Measurements from ENCODE around the gene ECHS1. TPM values are rescaled to one million over a fixed set of nuclear protein-coding genes. Genes with fewer than 3 reads are reported as not detected.

The ECHS1 gene
- total and polyA plus RNA-seq, 10 of the 15 experiments (the other 5 are each of a cell fraction or from before 2014, with no cell fraction given): 32.7 to 164 (median 62.4) TPM

GRCh38 chr10:133375357-133376115 is 2.4 kb upstream of the ECHS1 start:
- H3K4me1 ChIP-seq (ENCODE audit: control insufficient read depth, insufficient read depth, low read length): peaks cover 14% of the 10 kb centered on the region
- DNase-seq (ENCODE audit: low read depth, low spot score): no peak
- no peaks in the 10 kb centered on the region for H3K36me3 ChIP-seq (ENCODE audit: control insufficient read depth in 2 of 2, insufficient read depth in 2 of 2, low read length in 1 of 2)
- RAD21 ChIA-PET (ENCODE audit: unreplicated experiment): no interaction called here
- H3K9me3 ChIP-seq (replicated peaks; ENCODE audit: control insufficient read depth, insufficient read depth, low read length): no peaks in the 10 kb centered on the region
- H3K4me3 ChIP-seq: no peak overlapping the region
- POLR2A ChIA-PET: no interaction called here
- ATAC-seq: no peak
- CTCF ChIA-PET: interaction anchor here (0.9 to 1.7 kb wide), 2 partner anchors 13 to 46 kb away, joined by 5 to 7 read pairs; no protein-coding TSS in a partner anchor
- no peak for FAIRE-seq
- intact Hi-C loops (cut with micrococcal nuclease; ENCODE audit: unreplicated experiment): no loop called here
- peaks cover 8% of the 10 kb centered on the region for H3K79me2 ChIP-seq (ENCODE audit: control insufficient read depth, insufficient read depth, low read length)
- SMC1A ChIA-PET (ENCODE audit: uncharacterized antibody, unreplicated experiment): interaction anchor here (1.2 kb wide), 1 partner anchor 12 kb away, joined by 3 read pairs; no protein-coding TSS in a partner anchor
- H4K20me1 ChIP-seq (ENCODE audit: control insufficient read depth, insufficient read depth): no peaks in the 10 kb centered on the region
- H3K27me3 ChIP-seq (replicated peaks in 1 of 2; ENCODE audit: control insufficient read depth in 2 of 2, insufficient read depth in 2 of 2, low read length in 1 of 2): no peaks in the 10 kb centered on the region
- 84% methylated on average over 12 of the region's 12 CpGs for WGBS (ENCODE audit: insufficient coverage, insufficient replicate concordance, low lambda C conversion rate, missing lambda C conversion rate)
- H3K4me2 ChIP-seq (ENCODE audit: control insufficient read depth, insufficient read depth): no peak overlapping the region
- H3K27ac ChIP-seq (ENCODE audit: control insufficient read depth, insufficient read depth): no peak overlapping the region
- H2AFZ ChIP-seq (ENCODE audit: control insufficient read depth, low read depth, low read length): no peak overlapping the region
- BruUV-seq (replicated peaks): no TSS peak
- no peak for TF ChIP-seq RAD51 (IDR thresholded peaks at IDR 0.05)
- TF ChIP-seq SUZ12 (IDR thresholded peaks at IDR 0.05; ENCODE audit: unreplicated experiment): no peak
- TF ChIP-seq POLR2A (IDR thresholded peaks at IDR 0.05; ENCODE audit: low read depth, low read length): no peak
- TF ChIP-seq HCFC1 (IDR thresholded peaks at IDR 0.05; ENCODE audit: low read length): no peak
- no peak for TF ChIP-seq CBX3 (IDR thresholded peaks at IDR 0.05; ENCODE audit: borderline replicate concordance, low read depth)
- no peak for TF ChIP-seq CHD2 (IDR thresholded peaks at IDR 0.05; ENCODE audit: borderline replicate concordance, low read depth, low read length)
- TF ChIP-seq MXI1 (IDR thresholded peaks at IDR 0.05; ENCODE audit: low read depth, low read length): no peak
- no peak for TF ChIP-seq PML (IDR thresholded peaks at IDR 0.05; ENCODE audit: low read length)
- TF ChIP-seq BHLHE40 (IDR thresholded peaks at IDR 0.05; ENCODE audit: borderline replicate concordance in 1 of 2, low read depth in 2 of 2, low read length in 1 of 2): no peak
- in situ Hi-C loops (cut with MboI): no loop called here
- no peak overlapping the region for H3K9ac ChIP-seq (ENCODE audit: control insufficient read depth, insufficient read depth, low read length)

Measured in GM12878 (cell line).